Activated CD8-positive, alpha-beta memory T cell treated with anti-CD3 and anti-CD28 coated beads, Interleukin-2, amount 50 U/mL, for 24 hours (primary cell): ENCODE data around the gene ZBTB39.
"Not testable (repeated sequence)": the region's sequence is repeated elsewhere in the genome, so short reads cannot be mapped to it uniquely, and the experiment has no call there.

Source experiments
- DNase-seq: peaks from one replicate; pipeline ENCODE4 v3.0.0-alpha.2; 2020; ENCODE audit errors: extremely low read depth

The ZBTB39 gene

GRCh38 chr12:57031789-57032188, 25.4 kb upstream of the ZBTB39 start:
- DNase-seq = no peak

DNA sequence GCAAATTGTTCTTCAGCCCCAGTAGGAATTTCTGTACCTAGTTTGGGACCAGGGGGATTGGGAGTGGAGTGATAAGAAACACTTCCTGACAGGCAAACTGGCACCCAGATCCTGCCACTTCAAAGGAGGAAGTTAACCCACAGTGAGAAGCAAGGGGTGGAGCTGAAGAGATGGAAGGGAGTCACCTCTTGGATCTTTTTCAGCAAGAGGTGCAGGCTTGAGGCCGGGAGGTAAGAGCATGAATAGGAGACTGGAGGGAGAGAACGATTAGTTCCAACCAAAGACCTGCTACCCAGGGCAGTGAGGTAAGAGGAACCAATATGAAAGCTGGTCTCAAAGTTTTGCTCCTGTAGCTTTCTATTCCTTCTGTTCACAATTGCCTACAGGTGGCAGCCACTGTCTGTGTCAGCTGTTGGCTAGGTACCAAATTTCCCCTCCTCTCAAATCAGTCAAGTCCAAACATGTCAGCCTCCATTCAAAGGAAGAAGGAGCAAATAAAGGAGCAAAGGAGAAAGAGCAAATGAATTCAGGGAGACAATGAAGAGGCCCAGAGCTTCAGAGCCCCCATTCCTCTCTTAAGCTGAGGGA, 24.9 kb upstream of the ZBTB39 start:
- DNase-seq = no peak

GRCh38 chr12:57029457-57029856, 23.1 kb upstream of the ZBTB39 start:
- no peak for DNase-seq

DNA sequence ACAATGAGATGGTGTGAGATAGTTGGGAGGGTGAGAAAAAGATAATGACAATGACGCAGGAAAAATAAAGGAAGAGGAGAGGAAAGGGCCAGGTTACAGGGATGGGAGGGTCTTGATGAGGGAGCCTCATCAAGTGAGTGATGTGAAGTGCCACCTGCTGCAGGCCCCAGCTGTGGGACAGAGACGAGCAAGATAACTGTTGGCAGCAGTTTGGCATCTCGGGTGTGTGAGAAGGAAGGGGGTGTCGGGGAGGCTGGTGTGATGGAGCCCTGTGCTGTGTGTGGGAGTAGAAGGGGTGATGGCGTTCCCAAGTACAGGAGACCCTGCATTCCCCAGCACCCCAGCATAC, 21.4 kb upstream of the ZBTB39 start:
- no peak for DNase-seq

DNA sequence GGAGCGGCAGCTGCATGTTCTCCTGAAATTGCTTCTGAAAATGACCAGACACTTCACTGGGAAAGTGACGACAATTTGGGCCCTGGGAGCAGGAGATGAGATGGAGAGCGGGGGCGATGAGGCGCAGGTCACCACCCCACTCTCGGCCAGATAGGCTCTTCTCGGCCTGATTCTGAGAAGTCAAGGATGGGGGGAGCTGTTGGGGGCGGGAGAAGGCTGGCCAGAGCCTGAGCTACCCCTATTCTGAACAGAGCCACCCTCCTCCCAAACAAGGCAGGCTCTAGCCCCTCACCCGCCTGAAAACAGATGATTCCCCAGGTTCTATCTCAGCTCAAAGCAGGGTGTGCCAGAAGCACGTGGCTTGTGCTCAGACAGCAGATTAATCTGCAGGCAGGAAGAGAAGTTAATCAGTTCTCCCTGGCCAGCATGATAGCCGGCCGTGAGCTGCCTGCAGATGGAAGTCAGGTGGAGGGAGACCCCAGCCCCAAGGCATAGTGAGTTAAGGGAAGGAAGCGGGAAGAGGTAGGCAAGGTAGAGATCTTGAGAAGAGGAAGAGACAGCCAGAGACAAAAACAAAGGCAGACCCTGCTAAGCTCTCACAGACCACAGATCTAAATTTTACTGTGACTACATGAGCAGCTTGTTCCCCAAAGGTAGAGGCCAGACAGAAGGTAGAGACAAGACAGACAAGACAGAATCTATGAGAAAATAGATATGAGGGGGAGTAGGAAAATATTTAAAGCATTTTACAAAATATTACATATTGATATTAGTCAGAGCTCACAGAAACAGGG, 20.9 kb upstream of the ZBTB39 start:
- no peak for DNase-seq

- no peak for DNase-seq
Observed at GRCh38 chr12:57025196-57025595, 18.9 kb upstream of the ZBTB39 start.

- not testable (repeated sequence) for DNase-seq
Observed at GRCh38 chr12:57022324-57022723, 16.0 kb upstream of the ZBTB39 start.

GRCh38 chr12:57019983-57020719, 13.8 kb upstream of the ZBTB39 start:
- DNase-seq = no peak

- no peak for DNase-seq
Observed at GRCh38 chr12:57018906-57019305, 12.6 kb upstream of the ZBTB39 start.

- not testable (repeated sequence) for DNase-seq
Observed at GRCh38 chr12:57018353-57018752, 12.0 kb upstream of the ZBTB39 start.

- no peak for DNase-seq
Observed at GRCh38 chr12:57016348-57016747, 10.0 kb upstream of the ZBTB39 start, which contains the start of gene TAC3. TAC3 (minus strand) TSS chr12:57016529; CDS start chr12:57015797, 732 bp downstream.

DNA sequence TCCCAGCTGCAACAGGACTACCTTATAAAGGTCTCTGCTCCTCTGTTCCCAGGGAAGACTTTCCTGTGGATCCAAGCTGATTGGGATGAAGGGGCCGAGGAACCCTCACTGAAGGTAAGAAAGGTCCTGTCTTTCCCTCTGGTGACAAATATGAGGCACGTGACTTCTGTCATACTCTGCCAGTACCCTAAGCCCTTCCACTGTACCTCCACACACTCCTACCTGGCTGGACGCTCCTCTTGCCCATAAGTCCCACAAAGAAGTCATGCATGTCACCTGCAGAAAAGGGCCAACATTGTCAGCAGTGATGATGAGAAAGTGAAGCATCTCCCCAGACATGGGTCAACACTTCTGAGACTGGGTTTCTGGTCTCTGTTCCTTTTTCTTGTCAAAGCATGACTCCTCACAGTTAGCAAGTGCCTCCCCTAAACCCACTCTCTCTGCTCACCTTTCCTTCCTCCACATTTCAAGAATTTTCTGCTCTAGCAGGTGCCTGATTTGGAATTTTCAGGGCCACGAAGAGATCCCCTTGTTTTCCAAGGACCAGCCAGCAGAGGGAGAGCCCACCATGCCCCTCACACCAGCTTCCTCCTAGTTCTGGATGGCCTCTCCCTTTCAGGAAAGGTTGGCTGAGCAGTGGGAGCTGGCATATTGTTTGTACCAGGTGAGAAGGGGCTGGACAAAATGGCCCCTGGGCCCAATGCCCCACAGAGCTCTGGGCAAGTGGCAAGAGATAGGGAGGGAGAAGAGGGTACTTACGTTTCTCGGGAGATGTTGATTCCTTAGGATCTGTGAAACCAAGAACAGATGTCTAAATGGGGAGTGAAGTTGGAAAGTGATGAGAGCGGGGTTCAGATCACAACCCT, 6.5 kb upstream of the ZBTB39 start:
- no peak for DNase-seq

DNA sequence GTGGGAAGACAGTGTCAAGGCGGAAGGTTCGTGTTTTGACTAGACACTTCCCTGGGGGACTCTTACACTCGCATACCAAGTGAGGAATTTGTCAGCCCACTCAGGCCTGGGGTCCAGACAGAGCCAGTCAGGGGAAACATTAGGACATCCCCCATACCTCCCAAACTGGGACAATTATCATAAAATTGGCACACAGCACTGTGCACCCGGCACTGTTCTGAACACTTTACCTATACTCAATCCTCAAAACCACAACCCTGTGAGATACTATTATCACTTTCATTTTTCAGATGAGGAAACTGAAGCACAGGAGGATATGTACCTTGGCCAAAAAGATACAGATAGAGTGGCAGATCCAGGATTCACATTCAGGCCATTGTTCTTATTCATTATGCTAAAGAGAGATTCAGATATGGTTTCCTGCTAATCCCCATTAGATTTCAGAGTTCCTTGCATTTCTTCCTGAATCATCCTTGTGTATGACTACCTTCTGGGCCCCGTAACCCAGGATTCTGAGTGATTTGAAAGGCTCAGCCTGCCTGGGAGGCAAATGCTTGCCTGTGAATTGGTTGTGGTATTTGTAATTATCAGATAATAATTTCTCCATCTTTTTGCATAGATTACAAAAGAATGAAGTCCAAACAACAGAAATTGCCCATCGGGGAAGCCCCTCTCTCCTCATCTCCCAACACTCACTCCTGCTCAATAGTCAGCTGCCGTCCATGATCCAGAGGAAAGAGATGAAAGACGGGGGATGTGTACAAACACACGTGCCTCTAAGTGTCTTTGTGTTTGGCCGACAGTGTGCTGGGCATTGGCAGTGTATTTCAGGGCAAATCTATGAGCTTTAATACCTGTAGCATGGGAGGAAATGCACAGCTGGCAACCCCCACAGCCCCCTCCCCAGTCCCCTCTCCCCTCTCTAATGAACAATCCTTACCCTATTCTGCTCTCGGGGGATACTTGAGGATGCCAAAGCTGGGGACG, 5.4 kb upstream of the ZBTB39 start:
- DNase-seq = no peak

DNA sequence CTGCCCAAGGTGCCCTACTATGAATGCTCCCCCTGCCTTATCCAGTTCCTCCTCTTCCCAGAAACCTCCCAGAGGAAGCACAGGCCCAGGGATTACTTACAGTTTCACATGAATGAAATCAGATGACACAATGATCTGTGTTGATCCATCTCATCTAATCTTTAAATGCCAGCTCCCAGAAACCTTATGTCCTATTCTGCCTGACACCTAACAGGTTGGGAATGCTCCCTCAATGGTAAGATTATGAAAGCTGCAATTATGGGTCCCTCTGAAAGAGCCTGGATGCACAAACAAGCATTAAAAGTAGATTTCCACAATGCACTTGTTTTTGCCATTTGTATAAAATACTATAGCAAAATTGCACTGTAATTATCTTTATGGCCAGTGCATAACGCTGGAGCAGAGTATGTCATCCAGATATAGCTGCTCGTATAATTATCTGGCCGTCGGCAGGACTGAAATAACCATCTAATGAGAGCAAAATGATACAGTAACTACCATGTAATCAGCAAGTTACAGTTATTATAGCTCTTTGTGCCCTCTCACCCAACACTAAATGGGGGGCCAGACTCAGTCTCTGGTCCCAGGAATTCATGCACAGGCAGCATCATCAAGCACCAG, 4.4 kb upstream of the ZBTB39 start:
- DNase-seq = no peak

GRCh38 chr12:57009949-57010626, 3.7 kb upstream of the ZBTB39 start:
- DNase-seq = no peak

- DNase-seq = no peak
Observed at GRCh38 chr12:57008178-57008577, 1.8 kb upstream of the ZBTB39 start.

- no peak for DNase-seq
Observed at GRCh38 chr12:57006809-57007475, 596 bp upstream of the ZBTB39 start.

DNA sequence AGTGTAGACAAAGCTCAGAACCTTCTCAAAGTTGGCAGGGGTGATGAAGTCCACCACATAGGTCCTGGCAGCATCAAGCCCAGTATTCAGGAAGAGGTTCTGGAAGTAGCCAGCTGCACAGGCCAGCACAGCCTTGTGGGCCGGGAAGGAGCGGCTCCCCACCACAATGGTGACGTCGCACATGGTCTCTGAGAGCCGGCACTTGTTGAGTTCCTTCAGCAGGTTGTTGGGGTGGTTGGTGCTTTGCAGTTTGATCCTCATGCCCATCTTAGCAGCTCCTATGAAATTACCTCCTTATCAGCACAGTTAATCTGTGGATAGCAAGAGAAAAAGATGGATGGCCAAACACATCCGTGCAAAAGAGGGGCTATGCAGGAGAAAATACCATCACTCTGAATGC, 1.7 kb downstream of the ZBTB39 start:
- no peak for DNase-seq

- DNase-seq = no peak
Observed at GRCh38 chr12:57003395-57003794, 3.0 kb downstream of the ZBTB39 start.
